Esophagus (tissue), 2 donors: ENCODE results near the gene LTBP2. TPM values are rescaled to one million over a fixed set of nuclear protein-coding genes. Genes with fewer than 3 reads are reported as not detected.

Experiments used
- H3K27ac ChIP-seq, 2 donors: one replicate each; pipeline ENCODE4 v1.5.1; 2013; ENCODE audit warnings: low read depth in 2 of 2, mild to moderate bottlenecking in 2 of 2, inconsistent platforms in 1 of 2, low read length in 1 of 2, moderate library complexity in 1 of 2
- H3K27me3 ChIP-seq, 2 donors: one replicate each; pipeline ENCODE4 v1.6.1; 2013; ENCODE audit warnings: low read length in 2 of 2, control low read depth in 1 of 2, mild to moderate bottlenecking in 1 of 2; ENCODE audit not compliant: insufficient read depth in 2 of 2, control insufficient read depth in 1 of 2
- H3K36me3 ChIP-seq, 2 donors: one replicate each; pipeline ENCODE4 v1.6.1; 2013; ENCODE audit warnings: low read length in 1 of 2; ENCODE audit not compliant: control insufficient read depth in 2 of 2, insufficient read depth in 2 of 2
- H3K4me1 ChIP-seq, 2 donors: one replicate each; pipeline ENCODE4 v1.6.1; 2013; ENCODE audit warnings: low read length in 1 of 2; ENCODE audit not compliant: control insufficient read depth in 2 of 2, insufficient read depth in 2 of 2
- H3K4me3 ChIP-seq, 2 donors: one replicate each; pipeline ENCODE4 v1.5.1; 2013; ENCODE audit warnings: low read length in 2 of 2, mild to moderate bottlenecking in 2 of 2, low read depth in 1 of 2, moderate library complexity in 1 of 2
- H3K9me3 ChIP-seq, 2 donors: one replicate each; pipeline ENCODE4 v1.6.1; 2013; ENCODE audit warnings: mild to moderate bottlenecking in 2 of 2, low read depth in 1 of 2, low read length in 1 of 2, moderate library complexity in 1 of 2; ENCODE audit not compliant: control insufficient read depth in 2 of 2, insufficient read depth in 1 of 2
- WGBS, 2 donors: extraction: QIAGEN DNeasy Blood & Tissue Kit; methylation state at CpG; one replicate each; pipeline ENCODE4 v1.1.7; 2013; 5-methylcytosine and 5-hydroxymethylcytosine counted together
- polyA plus RNA-seq, 2 donors: library from polyadenylated mRNA; stranded (reverse); fragments of 200-250 nt; gene quantifications; one replicate each; pipeline ENCODE4 v1.2.3, GENCODE V29; 2013
- donor health status: healthy with polysubstance abuse.
- donor health status: Bipolar disorder and iron deficiency.

Gene LTBP2
- polyA plus RNA-seq, 2 donors = 4.7 to 5.5 TPM

DNA sequence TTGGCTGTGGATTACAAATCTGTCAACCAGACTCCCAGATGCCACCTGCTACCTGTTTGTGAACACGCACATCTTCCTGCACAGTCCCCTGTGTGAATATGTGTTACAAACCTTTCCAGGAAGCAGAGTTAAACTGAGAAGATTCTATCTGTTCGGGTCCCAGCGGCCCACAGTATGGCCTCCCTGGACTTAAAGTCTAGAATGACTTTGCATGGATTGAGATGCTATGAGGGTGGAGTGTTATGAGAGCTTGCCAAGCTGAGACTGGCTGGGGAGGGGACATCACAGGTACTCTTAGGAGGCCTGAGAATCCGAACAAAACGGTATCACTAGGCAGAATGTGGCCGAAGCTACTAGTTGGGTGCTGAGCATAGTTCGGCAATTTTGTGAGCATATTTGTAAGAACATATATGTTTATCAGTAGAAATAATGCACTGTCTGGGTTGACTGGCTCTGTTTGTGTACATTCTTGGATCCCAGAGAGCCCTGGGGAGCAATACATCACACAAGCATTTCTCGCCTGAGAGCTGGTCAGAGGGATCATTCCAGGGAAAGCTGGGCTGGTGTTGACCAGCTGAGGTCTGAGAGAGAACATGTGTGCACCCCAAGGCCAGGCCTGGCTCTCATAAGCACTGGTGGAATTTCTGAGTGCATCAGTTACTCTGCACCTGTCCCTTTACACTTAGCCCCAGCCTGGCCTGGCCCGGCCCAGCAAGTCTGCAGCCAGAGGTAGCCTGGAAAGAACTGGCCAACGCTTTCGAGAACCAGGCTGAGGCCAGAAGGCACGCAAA, 29.8 kb upstream of the LTBP2 start:
- WGBS, 2 donors = 85 to 87% methylated on average over 12 of the region's 12 CpGs
- H3K27ac ChIP-seq = no peak overlapping the region
- no peak overlapping the region for H3K4me3 ChIP-seq
- H3K9me3 ChIP-seq = no peaks in the 10 kb centered on the region
- no peaks in the 10 kb centered on the region for H3K27me3 ChIP-seq
- H3K4me1 ChIP-seq = peaks cover 0 to 8% of the 10 kb centered on the region in 2 donors
- H3K36me3 ChIP-seq = no peaks in the 10 kb centered on the region

GRCh38 chr14:74638966-74639365, 26.9 kb upstream of the LTBP2 start:
- Histone ChIP-seq H3K4me1 (peaks cover 0 to 6% of the 10 kb centered on the region in 2 donors), H3K27ac (no peak overlapping the region), H3K27me3 (no peaks in the 10 kb centered on the region), H3K36me3 (no peaks in the 10 kb centered on the region), H3K4me3 (no peak overlapping the region), H3K9me3 (no peaks in the 10 kb centered on the region)
- WGBS, 2 donors = 85 to 90% methylated on average over 1 of the region's 1 CpG

- 57 to 59% methylated on average over 7 of the region's 7 CpGs for WGBS, 2 donors
- Histone ChIP-seq H3K27ac (no peak overlapping the region), H3K27me3 (no peaks in the 10 kb centered on the region), H3K4me1 (peaks cover 0 to 6% of the 10 kb centered on the region in 2 donors), H3K36me3 (no peaks in the 10 kb centered on the region), H3K9me3 (no peaks in the 10 kb centered on the region), H3K4me3 (no peak overlapping the region)
Measured at GRCh38 chr14:74638066-74638465, 26.0 kb upstream of the LTBP2 start.

DNA sequence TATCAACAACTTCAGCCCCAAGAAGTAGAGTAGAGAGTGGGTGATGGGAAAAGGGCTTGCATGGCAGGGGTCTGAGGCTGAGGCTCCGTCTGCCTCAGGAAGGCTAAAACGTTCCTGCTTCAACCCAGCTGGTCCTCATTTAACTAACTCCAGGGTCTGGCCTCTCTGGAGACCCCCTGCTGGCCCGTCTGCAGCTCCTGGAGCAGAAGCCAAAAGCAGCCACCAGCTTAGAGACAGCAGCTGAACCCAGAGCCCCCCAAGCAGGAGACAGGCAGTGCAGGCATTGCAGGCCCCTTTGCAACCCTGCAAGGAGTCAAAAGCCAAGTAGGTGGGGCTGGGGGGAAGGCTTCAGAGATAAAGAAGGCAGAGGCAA, 25.1 kb upstream of the LTBP2 start:
- Histone ChIP-seq H3K4me1 (peaks cover 0 to 6% of the 10 kb centered on the region in 2 donors), H3K9me3 (no peaks in the 10 kb centered on the region), H3K27me3 (no peaks in the 10 kb centered on the region), H3K27ac (no peak overlapping the region), H3K36me3 (no peaks in the 10 kb centered on the region), H3K4me3 (no peak overlapping the region)
- WGBS, 2 donors = 58 to 84% methylated on average over 3 of the region's 3 CpGs

- Histone ChIP-seq H3K4me3 (no peak overlapping the region), H3K27ac (no peak overlapping the region), H3K9me3 (no peaks in the 10 kb centered on the region), H3K27me3 (no peaks in the 10 kb centered on the region), H3K36me3 (no peaks in the 10 kb centered on the region), H3K4me1 (peaks cover 0 to 6% of the 10 kb centered on the region in 2 donors)
- 62 to 73% methylated on average over 10 of the region's 10 CpGs for WGBS, 2 donors
Measured at GRCh38 chr14:74636424-74637177, 24.6 kb upstream of the LTBP2 start.

- no peak overlapping the region for H3K4me3 ChIP-seq
- no peaks in the 10 kb centered on the region for H3K36me3 ChIP-seq
- no peaks in the 10 kb centered on the region for H3K27me3 ChIP-seq
- WGBS, 2 donors = 54 to 76% methylated on average over 3 of the region's 3 CpGs
- peaks cover 0 to 6% of the 10 kb centered on the region in 2 donors for H3K4me1 ChIP-seq
- H3K9me3 ChIP-seq = no peaks in the 10 kb centered on the region
- H3K27ac ChIP-seq = no peak overlapping the region
Measured at GRCh38 chr14:74635847-74636246, 23.8 kb upstream of the LTBP2 start.

GRCh38 chr14:74634964-74635363, 22.9 kb upstream of the LTBP2 start:
- no peak overlapping the region for H3K27ac ChIP-seq
- WGBS, 2 donors = 76 to 79% methylated on average over 2 of the region's 2 CpGs
- H3K9me3 ChIP-seq = no peaks in the 10 kb centered on the region
- H3K4me3 ChIP-seq = no peak overlapping the region
- no peaks in the 10 kb centered on the region for H3K36me3 ChIP-seq
- no peaks in the 10 kb centered on the region for H3K27me3 ChIP-seq
- peaks cover 0 to 6% of the 10 kb centered on the region in 2 donors for H3K4me1 ChIP-seq

- H3K9me3 ChIP-seq = no peaks in the 10 kb centered on the region
- WGBS, 2 donors = 93 to 100% methylated on average over 1 of the region's 1 CpG
- H3K27ac ChIP-seq = no peak overlapping the region
- H3K4me3 ChIP-seq = no peak overlapping the region
- no peaks in the 10 kb centered on the region for H3K27me3 ChIP-seq
- H3K4me1 ChIP-seq = peaks cover 0 to 6% of the 10 kb centered on the region in 2 donors
- H3K36me3 ChIP-seq = no peaks in the 10 kb centered on the region
Measured at GRCh38 chr14:74634481-74634880, 22.4 kb upstream of the LTBP2 start.

DNA sequence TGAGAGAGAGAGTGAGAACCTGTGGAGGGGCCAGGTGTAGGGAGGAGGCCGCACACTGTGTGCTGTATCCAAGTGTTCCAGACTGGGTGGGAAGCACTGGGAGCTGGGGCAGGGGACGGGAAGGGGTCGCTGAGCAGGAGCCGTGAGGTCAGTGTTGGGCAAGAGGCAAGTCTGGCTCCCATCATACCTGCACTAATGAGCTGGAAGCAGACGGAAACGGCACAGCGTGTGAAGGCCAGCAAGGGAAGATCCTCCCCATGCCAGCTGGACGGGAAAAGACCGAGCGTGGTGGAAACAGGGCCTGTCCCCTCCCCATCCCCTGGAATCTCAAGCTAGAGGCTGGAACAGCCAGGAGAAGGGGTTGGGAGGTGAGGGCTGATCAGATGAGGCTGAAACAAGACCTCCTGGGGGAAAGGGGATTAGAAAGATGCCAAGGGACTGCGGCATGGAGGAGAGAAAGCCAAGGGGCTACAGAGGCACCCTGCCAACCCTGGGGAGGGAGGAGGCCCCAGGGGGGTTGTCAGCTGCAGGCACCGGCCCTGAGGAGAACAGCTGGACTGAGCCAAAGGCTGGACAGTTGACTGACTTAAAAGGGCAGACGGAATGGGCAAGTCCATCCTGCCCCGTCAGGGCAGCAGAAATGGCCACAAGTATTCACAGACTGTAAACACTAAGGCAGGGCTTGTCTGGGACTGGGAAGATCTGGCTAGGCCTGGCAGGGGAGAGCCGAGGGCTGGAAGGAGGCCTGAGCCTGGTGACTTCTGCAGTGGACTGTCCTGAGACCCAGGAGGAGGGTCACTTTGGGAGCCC, 19.0 kb upstream of the LTBP2 start:
- no peak overlapping the region for H3K4me3 ChIP-seq
- 75 to 80% methylated on average over 15 of the region's 15 CpGs for WGBS, 2 donors
- H3K36me3 ChIP-seq = no peaks in the 10 kb centered on the region
- no peaks in the 10 kb centered on the region for H3K4me1 ChIP-seq
- no peak overlapping the region for H3K27ac ChIP-seq
- H3K27me3 ChIP-seq = no peaks in the 10 kb centered on the region
- no peaks in the 10 kb centered on the region for H3K9me3 ChIP-seq
